HepG2 (cell line): Measurements from ENCODE around the gene OSBPL2. TPM values are rescaled to one million over a fixed set of nuclear protein-coding genes. Genes with fewer than 3 reads are reported as not detected.

Experiments
- DNMT3B ChIP-seq: conservative IDR thresholded peaks from 2 replicates; pipeline ENCODE4 v1.6.1; 2016; ENCODE audit warnings: missing biosample characterization, control low read depth
- HNRNPUL1 ChIP-seq: fragments of 200-400 bp; formaldehyde crosslinking; IDR thresholded peaks from 2 replicates; pipeline ENCODE4 v1.6.1; 2017; ENCODE audit warnings: low read depth, mild to moderate bottlenecking, low read length, moderate library complexity
- MED8 ChIP-seq: sonication (generic); formaldehyde crosslinking; IDR thresholded peaks from 2 replicates; pipeline ENCODE4 v1.8.1; 2023; ENCODE audit warnings: mild to moderate bottlenecking, missing genetic modification reagents; ENCODE audit not compliant: insufficient replicate concordance
- MNT ChIP-seq: fragments of 450-650 bp; IDR thresholded peaks from 2 replicates; pipeline ENCODE4 v1.6.1; 2016
- MYC ChIP-seq: sonication (generic); formaldehyde crosslinking; IDR thresholded peaks from 2 replicates; pipeline ENCODE4 v1.9.0; 2021; ENCODE audit warnings: missing genetic modification reagents, borderline replicate concordance
- NAIF1 ChIP-seq: sonication (generic); formaldehyde crosslinking; IDR thresholded peaks from 2 replicates; pipeline ENCODE4 v1.5.0; 2020; ENCODE audit warnings: mild to moderate bottlenecking, missing genetic modification reagents, borderline replicate concordance
- PRDM10 ChIP-seq: sonication (generic); formaldehyde crosslinking; IDR thresholded peaks from 2 replicates; pipeline ENCODE4 v1.4.0; 2020; ENCODE audit warnings: low read depth, missing genetic modification reagents
- REPIN1 ChIP-seq: sonication (generic); formaldehyde crosslinking; IDR thresholded peaks from 2 replicates; pipeline ENCODE4 v1.8.0; 2022; ENCODE audit warnings: missing genetic modification reagents, low read depth, mild to moderate bottlenecking, borderline replicate concordance
- SALL2 ChIP-seq: sonication (generic); formaldehyde crosslinking; IDR thresholded peaks from 2 replicates; pipeline ENCODE4 v1.8.1; 2023; ENCODE audit warnings: mild to moderate bottlenecking, missing genetic modification reagents, inconsistent platforms
- SNAI1 ChIP-seq: sonication (generic); formaldehyde crosslinking; IDR thresholded peaks from 2 replicates; pipeline ENCODE4 v1.5.0; 2020; ENCODE audit warnings: mild to moderate bottlenecking, missing genetic modification reagents, borderline replicate concordance
- SP2 ChIP-seq: sonication (generic); formaldehyde crosslinking; IDR thresholded peaks from 2 replicates; pipeline ENCODE4 v1.5.1; 2020; ENCODE audit warnings: mild to moderate bottlenecking, missing genetic modification reagents
- SYNCRIP ChIP-seq: fragments of 200-400 bp; formaldehyde crosslinking; IDR thresholded peaks from 2 replicates; pipeline ENCODE4 v1.6.1; 2018; ENCODE audit warnings: mild to moderate bottlenecking, low read depth, low read length; ENCODE audit not compliant: insufficient read depth
- TEAD3 ChIP-seq: optimal IDR thresholded peaks from 2 replicates; pipeline ENCODE3; 2016; ENCODE audit warnings: borderline replicate concordance
- ZFY ChIP-seq: sonication (generic); formaldehyde crosslinking; IDR thresholded peaks from 2 replicates; pipeline ENCODE4 v1.4.0; 2020; ENCODE audit warnings: missing genetic modification reagents
- ZNF337 ChIP-seq: sonication (generic); formaldehyde crosslinking; IDR thresholded peaks from 2 replicates; pipeline ENCODE4 v1.5.1; 2020; ENCODE audit warnings: missing genetic modification reagents, low read depth, mild to moderate bottlenecking, borderline replicate concordance
- ZNF367 ChIP-seq: sonication (generic); formaldehyde crosslinking; IDR thresholded peaks from 2 replicates; pipeline ENCODE4 v1.4.0; 2020; ENCODE audit warnings: missing genetic modification reagents, borderline replicate concordance
- ZNF451 ChIP-seq: sonication (generic); formaldehyde crosslinking; IDR thresholded peaks from 2 replicates; pipeline ENCODE4 v1.5.0; 2020; ENCODE audit warnings: mild to moderate bottlenecking, missing genetic modification reagents
- ZNF546 ChIP-seq: sonication (generic); formaldehyde crosslinking; conservative IDR thresholded peaks from 2 replicates; pipeline ENCODE4 v1.8.1; 2023; ENCODE audit warnings: mild to moderate bottlenecking, missing genetic modification reagents
- ZNF772 ChIP-seq: sonication (generic); formaldehyde crosslinking; IDR thresholded peaks from 2 replicates; pipeline ENCODE4 v1.5.0; 2020; ENCODE audit warnings: mild to moderate bottlenecking, missing genetic modification reagents
- ZNF781 ChIP-seq: sonication (generic); formaldehyde crosslinking; IDR thresholded peaks from 2 replicates; pipeline ENCODE4 v1.5.1; 2020; ENCODE audit warnings: borderline replicate concordance, mild to moderate bottlenecking, missing genetic modification reagents; ENCODE audit errors: not compliant biosample characterization
- polyA plus RNA-seq, 8 experiments: library from polyadenylated mRNA; depleted of rRNA in 3 of 8; stranded (reverse) in 7 of 8; unstranded in 1 of 8; fragments of >200 nt; fragmentation: Illumina TruSeq in 4 of 8; extraction: Trizol in 4 of 8; gene quantifications; 2 replicates each; pipeline versions ENCODE4 v1.2.1 to v1.2.3, GENCODE V29; 2011 to 2016; ENCODE audit warnings: low read depth in 4 of 8, missing spikeins in 1 of 8, mixed read lengths in 1 of 8; ENCODE audit not compliant: insufficient read depth in 1 of 8
- total RNA-seq, 5 experiments: library from RNA; depleted of rRNA; stranded (reverse); fragments of >200 nt; fragmentation: Illumina TruSeq; extraction: Trizol; gene quantifications; 2 replicates each; pipeline ENCODE4 v1.2.3, GENCODE V29; 2016; ENCODE audit warnings: low read depth in 1 of 5
- TF ChIP-seq, protein P1 (sequence below): IDR thresholded peaks from 2 replicates; pipeline ENCODE4 v1.6.1; 2016; ENCODE audit warnings: low read depth, control low read depth
- TF ChIP-seq, protein P2 (sequence below): sonication (generic); formaldehyde crosslinking; IDR thresholded peaks from 2 replicates; pipeline ENCODE4 v1.5.0; 2020; ENCODE audit warnings: missing genetic modification reagents

The OSBPL2 gene
- total and polyA plus RNA-seq, 2 of the 13 experiments (the other 11 are each of a cell fraction or from before 2014, with no cell fraction given), result 18.5 to 37.4 TPM

- TF ChIP-seq PRDM10 (no peak), NAIF1 (CRISPR knock-in tag) (no peak), SYNCRIP (no peak), ZNF781 (CRISPR knock-in tag) (no peak), MNT (no peak), ZNF546 (no peak), ZFY (peak; percentile 31; the same call in 1 of the 2 replicates), REPIN1 (CRISPR knock-in tag) (no peak), TEAD3 (peak; percentile 42), ZNF367 (CRISPR knock-in tag) (peak; percentile 79; the same call in 1 of the 2 replicates), SALL2 (CRISPR knock-in tag) (peak; percentile 68; the same call in 1 of the 2 replicates), SP2 (CRISPR knock-in tag) (no peak; the same call in 1 of the 2 replicates), ZNF772 (CRISPR knock-in tag) (no peak), DNMT3B (CRISPR knock-in tag) (peak; percentile 69; the same call in 1 of the 2 replicates), SNAI1 (no peak), ZNF451 (CRISPR knock-in tag) (no peak; the same call in 1 of the 2 replicates), ZNF337 (CRISPR knock-in tag) (no peak), HNRNPUL1 (no peak), MYC (peak; percentile 51; the same call in 1 of the 2 replicates), MED8 (peak; percentile 63)
- TF ChIP-seq, protein P1, sequence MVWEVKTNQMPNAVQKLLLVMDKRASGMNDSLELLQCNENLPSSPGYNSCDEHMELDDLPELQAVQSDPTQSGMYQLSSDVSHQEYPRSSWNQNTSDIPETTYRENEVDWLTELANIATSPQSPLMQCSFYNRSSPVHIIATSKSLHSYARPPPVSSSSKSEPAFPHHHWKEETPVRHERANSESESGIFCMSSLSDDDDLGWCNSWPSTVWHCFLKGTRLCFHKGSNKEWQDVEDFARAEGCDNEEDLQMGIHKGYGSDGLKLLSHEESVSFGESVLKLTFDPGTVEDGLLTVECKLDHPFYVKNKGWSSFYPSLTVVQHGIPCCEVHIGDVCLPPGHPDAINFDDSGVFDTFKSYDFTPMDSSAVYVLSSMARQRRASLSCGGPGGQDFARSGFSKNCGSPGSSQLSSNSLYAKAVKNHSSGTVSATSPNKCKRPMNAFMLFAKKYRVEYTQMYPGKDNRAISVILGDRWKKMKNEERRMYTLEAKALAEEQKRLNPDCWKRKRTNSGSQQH, result peak; percentile 98
- TF ChIP-seq, protein P2, sequence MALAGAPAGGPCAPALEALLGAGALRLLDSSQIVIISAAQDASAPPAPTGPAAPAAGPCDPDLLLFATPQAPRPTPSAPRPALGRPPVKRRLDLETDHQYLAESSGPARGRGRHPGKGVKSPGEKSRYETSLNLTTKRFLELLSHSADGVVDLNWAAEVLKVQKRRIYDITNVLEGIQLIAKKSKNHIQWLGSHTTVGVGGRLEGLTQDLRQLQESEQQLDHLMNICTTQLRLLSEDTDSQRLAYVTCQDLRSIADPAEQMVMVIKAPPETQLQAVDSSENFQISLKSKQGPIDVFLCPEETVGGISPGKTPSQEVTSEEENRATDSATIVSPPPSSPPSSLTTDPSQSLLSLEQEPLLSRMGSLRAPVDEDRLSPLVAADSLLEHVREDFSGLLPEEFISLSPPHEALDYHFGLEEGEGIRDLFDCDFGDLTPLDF (CRISPR knock-in tag), result no peak
Measured at GRCh38 chr20:62219992-62220665, 18.2 kb upstream of the OSBPL2 start, which contains the start of gene HRH3 (continued).
